Spleen (tissue), 7 donors: ENCODE measurements around the gene TBCC.

Source experiments
- CTCF ChIP-seq, 11 experiments: fragments of 200-600 bp in 7 of 11; fragments of 450-650 bp in 4 of 11; sonication (generic) in 4 of 11; IDR thresholded peaks in 8 of 11; conservative IDR thresholded peaks in 3 of 11; 1 replicate in 7 of 11; 2 replicates in 4 of 11; pipeline versions ENCODE4 v1.4.0 to v1.8.0; 2016 to 2021; ENCODE audit warnings: antibody characterized with exemption in 11 of 11, inconsistent platforms in 4 of 11, mild to moderate bottlenecking in 1 of 11
- POLR2A ChIP-seq, 3 donors: fragments of 450-650 bp; IDR thresholded peaks; one replicate each; pipeline ENCODE4 v1.5.1; 2017; ENCODE audit warnings: antibody characterized with exemption in 3 of 3, mild to moderate bottlenecking in 1 of 3
- donor health status: DM: no; HTN: no; CAD: no; lungs with moderate emphysema.
- donor health status: DM: no; HTN: no; CAD: no.
- donor health status: DM: no; HTN: no; CAD: no.

GRCh38 chr6:42696526-42697267 is 49.2 kb downstream of the TBCC start:
- TF ChIP-seq CTCF (IDR thresholded peaks at IDR 0.05 in 8 of 11, conservative IDR thresholded peaks at IDR 0.05 in 3 of 11) (no peak), POLR2A (IDR thresholded peaks at IDR 0.05) (no peak)
